ENCODE measurements around the gene RSAD2.
"Not testable (repeated sequence)": the region's sequence is repeated elsewhere in the genome, so short reads cannot be mapped to it uniquely, and the experiment has no call there.

The RSAD2 gene

DNA sequence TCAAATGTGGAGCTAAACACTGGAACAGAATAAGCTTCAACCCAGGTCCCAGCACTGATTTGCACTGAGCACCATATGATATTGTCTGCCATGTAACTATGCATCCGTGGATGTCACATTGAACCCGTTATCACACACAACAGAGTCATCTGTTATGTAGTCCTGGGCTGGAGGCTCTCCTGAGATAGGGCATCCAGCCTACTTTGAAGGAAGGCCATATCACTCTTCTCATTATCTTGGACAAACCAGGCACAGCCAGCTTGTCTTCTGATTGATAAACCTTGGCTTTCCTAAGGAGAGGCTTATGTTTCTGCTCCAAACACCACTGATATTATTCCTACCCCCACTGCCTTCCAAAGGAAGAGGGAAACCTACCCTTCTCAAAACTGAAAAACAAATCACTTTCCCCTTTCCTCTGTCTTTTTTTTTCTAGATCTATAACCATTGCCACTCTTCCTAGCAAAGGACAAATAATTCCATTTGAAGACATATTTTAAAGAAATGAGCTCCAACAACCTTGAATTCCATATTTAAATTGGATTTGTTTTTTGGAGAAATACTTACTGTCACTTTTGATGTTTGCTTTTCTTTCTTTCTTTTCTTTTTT is 16.4 kb downstream of the RSAD2 start:
- no peak for DNase-seq
- intact Hi-C loops (cut with DNase I) = loop anchor here (10.0 kb wide), 1 partner anchor 151 kb away; no protein-coding TSS in a partner anchor

DNA sequence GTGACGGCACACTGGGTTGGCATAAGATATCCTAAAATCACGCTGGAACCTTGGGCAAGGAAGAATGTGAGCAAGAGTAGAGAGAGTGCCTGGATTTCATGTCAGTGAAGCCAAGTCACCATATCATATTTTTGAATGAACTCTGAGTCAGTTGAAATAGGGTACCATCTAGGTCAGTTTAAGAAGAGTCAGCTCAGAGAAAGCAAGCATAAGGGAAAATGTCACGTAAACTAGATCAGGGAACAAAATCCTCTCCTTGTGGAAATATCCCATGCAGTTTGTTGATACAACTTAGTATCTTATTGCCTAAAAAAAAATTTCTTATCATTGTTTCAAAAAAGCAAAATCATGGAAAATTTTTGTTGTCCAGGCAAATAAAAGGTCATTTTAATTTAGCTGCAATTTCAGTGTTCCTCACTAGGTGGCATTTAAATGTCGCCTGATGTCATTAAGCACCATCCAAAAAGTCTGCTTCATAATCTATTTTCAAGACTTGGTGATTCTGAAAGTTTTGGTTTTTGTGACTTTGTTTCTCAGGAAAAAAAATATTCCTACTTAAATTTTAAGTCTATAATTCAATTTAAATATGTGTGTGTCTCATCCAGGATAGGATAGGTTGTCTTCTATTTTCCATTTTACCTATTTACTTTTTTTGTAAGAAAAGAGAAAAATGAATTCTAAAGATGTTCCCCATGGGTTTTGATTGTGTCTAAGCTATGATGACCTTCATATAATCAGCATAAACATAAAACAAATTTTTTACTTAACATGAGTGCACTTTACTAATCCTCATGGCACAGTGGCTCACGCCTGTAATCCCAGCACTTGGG is 19.6 kb downstream of the RSAD2 start:
- intact Hi-C loops (cut with DNase I) = loop anchor here (10.0 kb wide), 1 partner anchor 148 kb away; no protein-coding TSS in a partner anchor
- no peak for DNase-seq

DNA sequence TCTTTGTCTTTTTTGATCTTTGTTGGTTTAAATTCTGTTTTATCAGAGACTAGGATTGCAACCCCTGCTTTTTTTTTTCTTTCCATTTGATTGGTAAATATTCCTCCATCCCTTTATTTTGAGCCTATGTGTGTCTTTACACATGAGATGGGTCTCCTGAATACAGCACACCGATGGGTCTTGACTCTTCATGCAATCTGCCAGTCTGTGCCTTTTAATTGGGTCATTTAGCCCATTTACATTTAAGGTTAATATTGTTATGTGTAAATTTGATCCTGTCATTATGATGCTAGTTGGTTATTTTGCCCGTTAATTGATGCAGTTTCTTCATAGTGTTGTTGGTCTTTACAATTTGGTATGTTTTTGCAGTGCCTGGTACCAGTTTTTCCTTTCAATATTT is 25.0 kb downstream of the RSAD2 start:
- DNase-seq; intact Hi-C loops (cut with DNase I): not testable (repeated sequence)

DNA sequence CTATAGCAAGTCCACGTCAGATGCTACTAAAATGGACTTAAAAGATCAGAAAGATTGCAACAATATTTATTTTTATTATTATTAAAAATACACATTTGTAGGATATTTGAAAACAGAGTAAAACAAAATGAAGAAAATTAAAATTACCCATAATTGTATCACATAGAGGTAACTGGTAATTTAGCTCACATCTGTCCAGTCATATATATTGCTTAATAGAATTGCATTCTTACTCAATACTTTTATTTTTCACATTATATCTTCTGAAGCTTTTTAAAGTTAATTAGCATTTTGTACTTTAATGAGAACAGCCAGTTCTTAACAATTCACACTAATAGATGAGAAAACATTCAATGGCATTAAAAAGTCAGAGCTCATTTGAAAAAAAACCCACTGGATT is 28.1 kb downstream of the RSAD2 start:
- no peak for DNase-seq
- intact Hi-C loops (cut with DNase I) = no loop called here

GRCh38 chr2:6906165-6906741 is 28.7 kb downstream of the RSAD2 start:
- DNase-seq = no peak
- intact Hi-C loops (cut with DNase I) = no loop called here

DNA sequence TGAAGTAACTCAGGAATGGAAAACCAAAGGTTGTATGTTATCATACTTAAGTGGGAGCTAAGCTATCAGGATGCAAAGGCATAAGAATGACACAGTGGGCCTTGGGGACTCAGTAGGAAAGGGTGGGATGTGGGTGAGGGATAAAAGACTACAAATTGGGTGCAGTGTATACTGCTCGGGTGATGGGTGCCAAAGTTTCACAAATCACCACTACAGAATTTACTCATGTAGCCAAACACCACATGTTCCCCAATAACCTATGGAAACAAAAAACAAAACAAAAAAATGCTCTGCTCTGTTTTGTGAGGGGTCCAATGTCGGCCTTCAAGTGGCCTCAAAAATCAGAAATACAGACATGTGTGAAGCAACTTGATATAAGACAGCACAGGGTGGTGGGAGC is 30.7 kb downstream of the RSAD2 start:
- intact Hi-C loops (cut with DNase I) = no loop called here
- DNase-seq = no peak

DNA sequence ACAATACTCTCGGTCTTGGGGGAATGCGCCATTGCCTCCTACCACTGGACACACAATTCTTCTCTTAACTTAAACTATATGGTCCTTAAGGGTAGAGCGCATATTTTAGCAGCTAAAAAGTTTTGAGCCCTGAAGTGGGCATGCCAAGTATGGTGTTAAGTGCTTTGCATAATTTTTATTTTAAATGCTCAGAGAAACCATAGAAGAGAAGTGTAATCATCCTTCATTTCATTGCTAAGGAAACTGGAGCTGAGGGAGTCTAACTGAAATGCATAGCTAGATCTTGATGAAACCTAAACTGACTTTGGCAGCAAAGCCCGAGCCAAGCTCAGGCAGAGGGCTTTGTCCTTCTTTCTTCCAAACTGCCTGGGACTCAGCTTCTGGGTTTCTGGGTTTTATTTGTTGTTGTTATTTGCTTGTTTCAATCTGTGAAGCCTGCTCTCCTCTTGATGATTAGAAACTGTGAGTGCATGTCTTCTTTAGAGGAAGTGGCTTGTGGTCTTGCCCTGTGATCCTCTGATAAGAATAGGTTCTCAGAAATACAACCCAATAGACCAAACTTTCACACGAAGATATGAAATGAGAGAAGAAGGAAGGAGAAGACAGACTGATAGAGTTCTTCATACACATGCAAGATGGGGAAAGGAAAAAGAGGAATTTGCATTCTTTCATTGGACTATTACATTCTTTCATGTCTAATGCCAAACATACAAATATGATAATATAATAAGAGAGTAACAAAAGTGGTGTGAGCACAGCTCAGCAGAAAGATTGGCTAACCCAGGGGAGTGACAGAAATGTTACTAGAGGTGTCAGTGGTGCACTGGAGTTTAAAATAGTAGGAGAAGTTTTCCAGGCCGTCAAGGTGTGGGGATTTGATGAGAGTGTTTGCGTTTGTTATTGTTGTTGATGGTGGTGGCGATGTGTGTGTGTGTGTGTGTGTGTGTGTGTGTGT is 32.1 kb downstream of the RSAD2 start:
- intact Hi-C loops (cut with DNase I) = loop anchor here (5.0 kb wide), 1 partner anchor 118 kb away; no protein-coding TSS in a partner anchor
- no peak for DNase-seq

GRCh38 chr2:6911721-6912120 is 34.1 kb downstream of the RSAD2 start:
- no peak for DNase-seq
- intact Hi-C loops (cut with DNase I) = loop anchor here (5.0 kb wide), 1 partner anchor 116 kb away; no protein-coding TSS in a partner anchor

GRCh38 chr2:6913415-6914157 is 36.0 kb downstream of the RSAD2 start:
- intact Hi-C loops (cut with DNase I) = loop anchor here (5.0 kb wide), 1 partner anchor 114 kb away; no protein-coding TSS in a partner anchor
- no peak for DNase-seq

DNA sequence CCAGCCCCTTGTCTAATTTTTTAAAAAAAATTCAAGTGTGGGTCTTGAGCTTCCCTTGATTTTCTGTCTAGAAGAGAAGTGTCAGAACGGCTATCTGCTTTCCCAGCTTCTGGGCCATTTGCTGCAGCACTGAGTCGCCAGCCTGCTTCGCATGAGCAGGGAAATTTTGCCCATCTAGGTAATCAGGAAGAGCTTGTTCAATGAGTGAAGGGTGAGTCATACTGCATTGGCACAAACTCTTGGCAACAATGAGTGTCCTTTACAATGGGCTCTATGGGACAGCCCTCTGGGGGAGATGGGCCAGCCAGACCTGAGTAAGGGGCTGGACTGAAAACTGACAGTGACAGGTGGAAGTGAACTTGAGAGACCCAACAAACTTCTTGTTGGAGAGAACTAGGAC is 37.3 kb downstream of the RSAD2 start:
- peak in 1 of 42 donors; percentile 26 for DNase-seq
- intact Hi-C loops (cut with DNase I) = loop anchor here (5.0 kb wide), 1 partner anchor 112 kb away; no protein-coding TSS in a partner anchor

GRCh38 chr2:6915399-6915798 is 37.8 kb downstream of the RSAD2 start:
- intact Hi-C loops (cut with DNase I) = no loop called here
- DNase-seq = peak in 9 of 42 donors; percentile 7 to 72 (median 56)

DNA sequence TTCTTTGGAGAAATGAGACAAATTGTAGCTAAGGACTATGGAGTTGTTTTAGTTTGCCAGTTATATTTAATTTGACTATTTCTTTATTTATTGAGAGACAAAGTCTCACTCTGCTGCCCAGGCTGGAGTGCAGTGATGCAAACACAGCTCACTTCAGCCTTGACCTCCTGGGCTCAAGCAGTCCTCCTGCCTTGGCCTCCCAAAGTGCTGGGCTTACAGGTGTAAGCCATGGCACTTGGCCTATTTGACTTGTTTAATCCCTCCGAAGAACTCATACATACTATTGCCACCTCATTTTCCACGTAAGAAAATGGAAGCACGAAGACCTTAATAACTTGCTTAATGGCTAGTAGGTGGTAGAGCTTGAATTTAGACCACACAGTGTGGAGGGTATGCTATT is 38.6 kb downstream of the RSAD2 start:
- intact Hi-C loops (cut with DNase I) = no loop called here
- DNase-seq = peak in 1 of 42 donors; percentile 23

- intact Hi-C loops (cut with DNase I) = no loop called here
- DNase-seq = no peak
Measured at GRCh38 chr2:6916736-6917070, 39.1 kb downstream of the RSAD2 start.

GRCh38 chr2:6917071-6917760 is 39.6 kb downstream of the RSAD2 start, which contains the start of gene RNF144A:
TSS of gene RNF144A (plus strand) at chr2:6917412. CDS start at chr2:6996927, 79,515 bp downstream.
- intact Hi-C loops (cut with DNase I) = no loop called here
- peak in 40 of 42 donors; percentile 31 to 89 (median 80) for DNase-seq

DNA sequence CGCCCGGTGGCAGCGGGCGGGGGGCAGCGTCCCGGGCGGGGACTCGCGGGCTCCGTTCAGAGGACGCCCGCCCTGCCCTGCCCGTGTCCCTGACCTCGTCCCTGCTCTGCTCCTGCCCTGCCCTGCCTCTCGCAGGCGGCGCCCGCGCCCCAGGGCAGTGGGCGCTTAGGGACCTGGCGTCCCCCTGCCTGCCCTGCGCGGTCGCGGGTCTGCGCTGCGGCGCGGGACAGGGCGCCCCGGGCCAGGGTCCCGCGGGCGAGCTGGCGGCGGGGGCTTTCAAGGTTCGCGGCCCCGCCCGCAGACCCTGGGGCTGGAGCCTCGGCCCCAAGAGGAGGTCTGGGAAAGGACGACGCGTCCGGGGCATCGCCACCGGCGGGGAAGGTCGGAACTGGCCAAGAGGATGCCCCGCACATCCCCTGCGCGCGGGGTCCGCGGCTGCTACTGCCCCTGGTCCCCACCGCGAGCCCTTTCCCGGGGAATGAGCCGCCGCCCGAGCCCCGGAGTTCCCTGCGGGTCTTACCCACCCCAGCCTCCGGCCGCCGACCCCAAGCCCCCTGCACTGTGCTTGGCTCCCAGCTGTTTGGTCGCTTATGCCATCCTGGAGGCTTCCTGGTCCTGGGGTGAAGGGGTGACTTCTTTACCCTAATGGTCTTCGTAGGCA is 40.3 kb downstream of the RSAD2 start:
- intact Hi-C loops (cut with DNase I) = no loop called here
- peak in 5 of 42 donors; percentile 7 to 55 (median 47) for DNase-seq

DNA sequence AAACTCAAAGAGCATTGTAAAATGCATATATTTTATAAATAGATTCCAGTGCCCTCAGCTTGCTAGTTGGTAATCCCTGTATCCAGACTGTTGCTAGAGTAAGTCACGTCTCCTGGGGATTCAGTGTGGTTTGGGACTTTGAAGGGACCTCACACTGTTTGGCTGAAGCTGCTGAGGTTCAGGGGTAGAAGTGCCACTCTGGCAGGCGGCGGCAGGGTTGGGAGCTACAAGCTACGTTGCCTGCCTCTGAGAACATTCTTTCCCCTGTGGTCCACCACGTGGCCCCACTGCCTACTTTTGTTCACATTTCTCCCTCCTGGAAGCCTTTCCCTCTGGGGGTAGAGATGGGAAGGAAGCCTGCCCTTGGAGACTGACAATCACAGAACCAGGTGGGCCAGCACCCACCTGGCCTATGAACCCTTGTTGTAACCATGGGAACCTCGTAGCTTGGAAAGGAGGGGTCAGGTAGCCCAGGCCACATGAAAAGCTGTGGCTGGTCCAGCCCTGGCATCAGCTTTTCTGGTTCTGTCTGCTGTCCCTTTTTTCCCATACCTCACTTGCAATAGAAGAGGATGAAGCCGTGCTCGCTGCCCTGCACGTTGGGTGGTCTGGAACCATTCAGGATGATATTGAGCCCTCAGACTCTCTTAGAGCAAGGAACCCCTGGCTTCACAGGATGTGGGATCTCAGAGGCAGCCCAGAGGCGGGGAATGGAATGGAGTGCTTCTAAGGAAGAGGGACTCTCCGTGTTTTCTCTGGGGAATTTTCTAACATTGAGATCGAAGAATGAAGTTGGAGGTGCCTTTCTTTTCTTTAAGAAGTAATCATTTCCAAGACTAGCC is 42.5 kb downstream of the RSAD2 start:
- DNase-seq = peak in 24 of 42 donors; percentile 38 to 77 (median 64)
- intact Hi-C loops (cut with DNase I) = no loop called here
